GF-D8 (cell line): ENCODE data around the gene NPPC.
A peak's percentile ranks its signal among the peaks of the same experiment; 100 is the strongest.
"Not testable (repeated sequence)": the region's sequence is repeated elsewhere in the genome, so short reads cannot be mapped to it uniquely, and the experiment has no call there.

Source experiments
- DNase-seq: peaks from one replicate; lab custom pipeline; 2025; lab: John Stamatoyannopoulos, UW

NPPC gene, protein sequence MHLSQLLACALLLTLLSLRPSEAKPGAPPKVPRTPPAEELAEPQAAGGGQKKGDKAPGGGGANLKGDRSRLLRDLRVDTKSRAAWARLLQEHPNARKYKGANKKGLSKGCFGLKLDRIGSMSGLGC

DNA sequence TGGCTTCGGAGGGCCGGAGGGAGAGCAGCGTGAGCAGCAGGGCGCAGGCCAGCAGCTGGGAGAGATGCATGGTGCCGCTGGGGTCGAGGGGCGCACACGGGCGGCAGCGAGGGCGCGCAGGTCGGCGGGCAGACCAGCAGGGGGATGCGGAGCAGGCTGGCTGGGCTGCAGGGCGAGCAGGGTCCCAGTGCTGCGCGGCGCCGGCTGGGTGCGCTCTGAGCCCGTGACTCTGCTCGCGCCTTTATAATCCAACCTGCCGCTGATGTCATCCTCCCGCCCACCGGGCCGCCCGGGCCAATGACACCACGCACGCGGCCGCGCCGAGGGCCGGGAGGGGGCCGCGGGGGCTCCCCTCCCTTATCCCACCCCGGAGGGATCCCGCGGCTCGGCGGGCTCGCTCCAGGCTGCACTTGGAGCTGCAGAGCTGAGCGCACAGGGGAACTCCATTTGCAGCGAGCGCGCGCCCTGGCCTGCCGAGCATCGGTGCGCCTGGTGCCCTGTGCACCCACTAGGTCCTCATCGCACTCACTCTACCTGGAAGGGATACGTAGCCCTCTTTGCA is at the start of gene NPPC:
TSS of gene NPPC (minus strand) at position 217 of the 562 bp plus-strand sequence. CDS start at position 70, 147 bp downstream.
- no peak for DNase-seq

DNA sequence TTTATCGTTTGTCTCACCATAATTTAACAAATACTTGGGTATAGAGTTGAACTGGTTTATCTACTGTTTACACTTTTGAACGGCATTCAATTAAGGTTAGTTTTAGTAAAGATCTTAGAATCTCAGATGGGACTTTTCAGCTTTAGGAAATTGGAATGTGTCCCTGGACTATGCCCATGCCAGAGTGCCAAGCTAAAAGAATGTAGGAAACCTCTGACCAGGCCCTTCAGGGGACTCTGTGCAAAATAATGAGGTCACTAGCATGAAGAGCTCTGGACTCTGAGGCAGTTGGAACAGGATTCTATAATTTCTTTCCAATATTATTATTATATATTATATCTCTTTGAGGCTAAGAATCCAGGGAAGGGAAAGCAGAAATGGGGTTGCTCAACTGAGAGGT is 48.8 kb upstream of the NPPC start:
- DNase-seq: no peak

DNA sequence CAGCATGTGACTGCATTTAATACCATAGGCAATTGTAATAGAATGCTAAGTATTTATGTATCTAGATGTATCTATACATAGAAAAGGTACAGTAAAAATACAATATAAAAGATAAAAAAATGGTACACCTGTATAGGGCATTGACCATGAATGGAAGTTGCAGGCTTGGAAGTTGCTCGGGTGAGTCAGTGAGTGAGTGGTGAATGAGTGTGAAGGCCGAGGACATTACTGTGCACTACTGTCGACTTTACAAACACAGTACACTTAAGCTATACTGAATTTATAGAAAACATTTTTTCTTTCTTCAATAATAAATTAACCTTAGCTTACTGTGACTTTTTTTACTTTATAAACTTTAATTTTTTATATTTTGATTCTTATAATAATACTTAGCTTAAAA is 44.3 kb upstream of the NPPC start:
- no peak for DNase-seq

DNA sequence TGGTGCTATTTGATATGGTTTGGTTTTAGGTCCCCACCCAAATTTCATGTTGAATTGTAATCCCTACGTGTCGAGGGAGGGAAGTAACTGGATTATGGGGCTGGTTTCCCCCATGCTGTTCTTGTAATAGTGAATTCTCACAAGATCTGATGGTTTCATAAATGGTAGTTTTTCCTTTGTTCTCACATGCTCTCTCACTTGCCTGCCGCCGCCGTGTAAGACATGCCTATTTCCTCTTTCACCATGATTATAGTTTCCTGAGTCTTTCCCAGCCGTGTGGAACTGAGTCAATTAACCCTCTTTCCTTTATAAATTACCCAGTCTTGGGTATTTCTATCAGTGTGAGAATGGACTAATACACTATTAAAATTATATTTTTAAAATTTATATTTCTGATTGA is 42.6 kb upstream of the NPPC start:
- no peak for DNase-seq

DNA sequence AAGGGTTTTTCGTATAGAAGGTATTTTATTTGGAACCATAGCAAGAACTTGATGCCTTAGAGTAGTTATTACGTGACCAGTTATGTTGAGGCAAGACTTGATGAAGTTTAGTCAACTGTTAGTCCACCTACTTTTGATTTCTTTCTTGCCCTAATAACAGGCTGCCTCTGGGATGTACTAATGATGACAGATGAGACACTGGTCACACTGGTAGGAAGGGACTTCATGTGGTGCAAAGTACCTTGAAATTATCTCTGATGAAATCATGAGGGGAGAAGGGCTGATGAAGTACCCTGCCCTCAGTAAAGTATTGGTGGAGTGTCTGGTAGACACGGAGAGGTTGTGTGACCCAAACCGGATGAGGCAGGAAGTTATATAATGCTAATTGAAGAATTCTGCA is 40.7 kb upstream of the NPPC start:
- no peak for DNase-seq

DNA sequence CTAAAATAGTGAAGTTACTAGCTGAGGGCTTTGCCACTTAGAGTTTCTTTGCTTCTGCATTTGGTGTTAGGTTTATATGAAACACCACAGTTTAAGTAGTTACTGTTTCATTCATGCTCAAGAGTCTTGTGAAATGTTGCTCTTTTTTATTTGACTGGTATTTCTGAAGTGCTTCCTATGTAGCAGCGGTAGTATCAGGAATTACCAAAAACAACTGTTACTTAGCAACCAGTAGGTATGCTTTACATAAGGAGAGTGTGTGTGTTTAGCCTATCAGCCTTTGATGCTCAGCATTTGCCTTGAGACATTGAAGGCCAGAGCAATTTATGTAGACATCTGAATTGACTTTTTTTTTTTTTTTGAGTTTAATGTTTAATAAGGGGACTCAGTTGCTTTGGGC is 38.9 kb upstream of the NPPC start:
- peak; percentile 60 for DNase-seq

DNA sequence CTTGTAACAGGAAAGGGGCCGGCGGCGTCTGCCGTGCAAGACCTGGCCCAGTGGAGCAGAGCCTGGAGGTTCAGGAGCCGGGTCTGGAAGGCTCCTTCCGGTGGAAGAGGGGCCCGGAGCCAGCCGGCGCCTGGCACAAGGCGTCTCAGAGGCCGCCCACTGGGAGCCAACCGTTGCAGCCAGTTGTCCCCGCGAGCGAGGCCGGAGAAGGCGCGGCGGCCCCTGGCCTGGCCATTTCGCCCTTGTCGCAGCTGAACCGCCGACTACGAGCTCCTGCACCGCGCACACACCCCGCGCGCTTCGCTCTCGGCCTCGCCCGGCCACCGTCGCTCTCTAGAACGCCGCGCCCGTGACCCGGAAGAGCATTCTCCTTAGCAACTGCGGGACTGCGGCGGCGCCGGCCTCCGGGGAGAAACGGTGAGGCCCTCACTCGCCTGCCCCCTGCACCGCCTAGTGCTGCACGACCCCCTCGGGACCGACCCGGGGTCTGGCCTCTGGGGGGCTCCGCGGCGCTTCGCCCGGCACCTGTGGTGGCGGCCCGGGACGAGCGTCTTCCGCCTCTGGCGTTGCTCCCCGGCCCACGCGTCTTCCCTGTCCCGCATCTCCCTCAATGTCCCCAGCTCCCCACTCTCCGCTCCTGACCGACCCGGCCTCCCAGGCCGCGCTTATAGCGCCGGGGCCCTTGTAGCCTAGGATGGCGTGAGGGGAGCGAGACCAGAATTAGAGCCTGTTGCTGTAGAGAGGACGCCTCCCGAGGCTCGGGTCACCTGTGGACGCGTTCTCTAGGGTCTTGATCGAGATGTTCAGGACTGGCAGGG is 35.4 kb upstream of the NPPC start, which contains the start of gene DIS3L2:
TSS of gene DIS3L2 (plus strand) at position 365 of the 818 bp plus-strand sequence. CDS start 53,215 bp downstream, outside the sequence.
- DNase-seq: peak; percentile 45

DNA sequence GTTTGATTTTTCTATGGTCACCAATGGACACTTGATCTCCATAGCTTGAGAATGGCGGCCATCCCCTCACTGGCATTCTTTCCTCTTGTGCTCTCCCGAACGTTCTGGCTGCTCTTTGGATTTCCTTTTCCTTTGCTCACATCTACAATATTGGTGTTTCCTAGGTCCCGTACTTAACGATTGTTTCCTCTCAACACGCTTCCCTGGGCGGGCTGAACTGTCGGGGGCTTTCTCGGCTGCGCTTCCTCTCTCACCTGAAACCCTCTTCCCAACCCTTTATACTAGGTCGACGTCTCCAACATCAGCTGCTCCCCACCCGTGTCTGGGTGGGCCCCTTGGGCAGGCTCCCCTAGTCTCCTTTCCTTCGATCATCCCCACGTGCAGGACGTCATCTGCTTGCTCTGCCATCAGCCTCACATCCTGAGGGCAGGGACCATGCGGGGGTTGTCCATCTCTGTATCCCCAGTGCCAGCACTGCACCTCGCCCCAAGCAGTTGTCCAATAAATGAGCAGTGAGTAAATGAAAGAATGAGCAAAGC is 34.7 kb upstream of the NPPC start:
- no peak for DNase-seq

DNA sequence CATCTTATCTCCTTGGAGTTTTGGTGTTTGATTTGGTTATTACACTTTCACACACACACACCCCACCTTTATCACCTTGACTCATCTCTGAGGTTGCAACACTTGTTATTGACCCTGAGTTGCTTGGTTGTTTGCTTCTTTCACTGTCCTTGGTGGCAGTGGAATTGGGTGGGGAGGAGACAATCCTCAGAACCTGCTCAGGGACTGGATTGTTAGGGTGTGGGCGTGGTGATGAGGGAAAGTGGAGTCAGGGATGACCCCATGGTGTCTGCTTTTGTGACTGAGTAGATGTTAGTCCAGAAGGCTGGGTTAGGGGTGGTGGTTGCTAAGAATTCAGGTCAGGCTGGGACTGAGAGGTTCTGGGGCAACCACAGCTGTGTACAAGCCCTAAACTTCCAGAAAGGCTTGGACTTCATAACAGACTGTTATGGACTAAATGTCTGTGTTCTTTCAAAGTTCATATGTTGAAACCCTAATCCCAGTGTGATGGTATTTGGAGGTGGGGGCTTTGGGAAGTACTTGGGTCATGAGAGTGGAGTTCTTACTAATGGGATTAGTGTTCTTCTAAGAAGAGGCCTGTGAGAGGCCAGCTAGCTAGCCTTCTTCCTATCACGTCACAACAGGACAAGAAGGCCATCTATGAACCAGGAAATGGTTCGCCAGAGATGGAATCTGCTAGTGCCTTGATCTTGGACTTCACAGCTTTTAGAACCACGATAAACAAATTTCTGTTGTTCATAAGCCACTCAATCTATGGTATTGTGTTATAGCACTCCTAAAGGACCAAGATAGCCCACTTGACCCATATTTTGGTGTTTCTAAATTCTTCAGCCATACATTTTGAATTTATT is 31.9 kb upstream of the NPPC start:
- no peak for DNase-seq

DNA sequence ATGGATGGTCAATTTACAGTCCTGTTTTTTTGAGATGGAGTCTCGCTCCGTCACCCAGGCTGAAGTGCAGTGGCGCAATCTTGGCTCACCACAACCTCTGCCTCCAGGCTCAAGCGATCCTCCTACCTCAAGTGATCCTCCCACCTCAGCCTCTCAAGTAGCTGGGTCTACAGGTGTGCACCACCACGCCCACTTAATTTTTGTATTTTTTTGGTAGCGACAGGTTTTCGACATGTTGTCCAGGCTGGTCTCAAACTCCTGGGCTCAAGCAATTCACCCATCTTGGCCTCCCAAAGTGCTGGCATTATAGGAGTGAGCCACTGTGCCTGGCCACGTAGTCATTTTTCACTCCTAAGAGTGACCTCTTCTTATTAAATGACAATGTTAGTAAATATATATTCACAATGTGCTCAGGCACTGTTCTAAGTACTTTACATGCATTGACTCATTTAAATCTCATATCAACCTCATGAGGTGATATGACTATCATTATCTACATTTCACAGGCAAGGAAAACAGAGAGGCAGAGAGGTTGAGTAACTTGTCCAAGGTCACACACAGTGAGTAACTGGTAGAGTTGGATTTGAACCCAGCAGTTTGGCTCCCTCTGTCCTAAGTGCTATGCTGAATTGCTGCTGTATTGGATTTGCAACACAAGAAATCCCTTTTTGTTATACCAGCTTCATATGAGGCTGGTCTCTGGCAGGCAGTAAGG is 29.7 kb upstream of the NPPC start:
- no peak for DNase-seq

DNA sequence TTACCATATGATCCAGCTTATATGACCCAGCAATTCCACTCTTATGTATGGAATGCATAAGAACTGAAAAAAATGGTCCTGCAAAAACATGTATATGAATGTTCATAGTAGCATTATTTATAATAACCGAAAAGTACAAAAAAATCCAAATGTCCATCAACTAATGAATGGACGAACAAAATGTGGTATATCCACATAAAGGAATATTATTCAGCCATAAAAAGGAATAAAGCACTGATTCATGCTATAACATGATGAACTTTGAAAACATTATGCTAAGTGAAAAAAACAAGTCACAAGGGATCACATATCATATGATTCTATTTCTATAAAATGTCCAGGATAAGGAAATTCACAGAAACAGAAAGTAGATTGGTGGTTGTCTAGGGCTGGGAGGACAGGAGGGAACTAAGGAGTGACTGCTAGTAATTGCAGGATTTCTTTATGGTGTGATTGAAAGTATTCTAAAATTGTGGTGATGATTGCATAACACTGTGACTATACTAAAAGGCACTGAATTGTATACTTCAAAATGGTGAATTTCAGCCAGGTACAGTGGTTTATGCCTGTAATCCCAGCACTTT is 25.3 kb upstream of the NPPC start:
- no peak for DNase-seq

DNA sequence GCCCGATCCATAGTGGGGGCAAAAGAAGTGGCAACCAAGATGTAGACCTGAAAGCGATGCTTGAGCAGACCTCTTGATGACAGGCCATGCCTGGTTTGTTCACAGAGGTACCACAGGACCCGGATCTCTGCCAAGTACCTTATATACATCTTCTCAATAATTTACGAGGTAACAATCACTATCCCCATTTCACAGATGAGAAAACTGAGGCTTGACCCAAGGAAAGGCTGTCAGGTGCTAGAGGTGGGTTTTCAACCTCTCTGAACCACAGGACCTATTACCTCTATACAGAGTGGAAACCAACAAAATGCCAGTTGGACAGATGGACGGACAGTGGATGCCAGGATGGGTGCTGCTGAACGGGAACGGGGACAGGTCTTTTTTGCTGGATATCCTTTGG is 21.5 kb upstream of the NPPC start:
- DNase-seq: no peak

DNA sequence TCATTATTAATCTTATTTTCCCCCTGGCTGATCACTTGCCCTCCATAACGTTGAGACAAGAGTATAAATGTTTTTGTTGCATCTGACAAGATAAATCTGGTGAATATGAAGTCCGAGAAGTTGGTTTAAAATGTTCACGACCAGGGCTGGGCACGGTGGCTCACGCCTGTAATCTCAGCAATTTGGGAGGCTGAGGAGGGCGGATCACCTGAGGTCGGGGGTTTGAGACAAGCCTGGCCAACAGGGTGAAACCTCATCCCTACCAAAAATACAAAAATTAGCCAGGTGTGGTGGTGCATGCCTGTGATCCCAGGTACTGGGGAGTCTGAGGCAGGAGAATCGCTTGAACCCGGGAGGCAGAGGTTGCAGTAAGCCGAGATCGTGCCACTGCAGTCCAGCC is 20.9 kb upstream of the NPPC start:
- DNase-seq: not testable (repeated sequence)

DNA sequence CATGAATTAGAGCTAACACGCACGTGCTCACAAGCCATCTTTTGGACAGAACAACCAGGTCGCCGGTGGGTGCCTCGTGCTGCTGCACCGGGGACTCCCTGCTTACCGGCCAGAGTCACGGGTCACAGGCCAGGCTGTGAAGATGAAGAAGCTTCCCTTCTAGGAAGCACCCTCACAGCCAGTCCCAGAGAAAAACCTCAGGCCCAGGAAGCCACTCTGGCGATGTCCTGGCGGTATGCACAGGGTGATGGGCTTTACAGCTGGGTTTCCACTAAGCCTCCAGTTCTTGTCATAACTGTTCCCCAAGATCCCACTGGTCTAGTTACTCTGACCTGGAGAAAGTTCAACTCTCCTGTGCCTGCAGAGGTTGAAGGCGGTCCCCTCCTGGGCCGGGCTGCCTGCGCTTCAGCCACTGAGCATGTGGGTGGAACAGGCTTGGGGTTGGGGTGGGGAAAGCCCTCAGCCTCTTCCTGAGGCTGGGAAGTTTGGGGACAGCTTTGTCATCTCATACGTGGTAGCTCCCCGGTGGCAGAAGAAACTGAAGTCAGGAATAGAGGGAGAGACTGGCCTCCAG is 20.1 kb upstream of the NPPC start:
- no peak for DNase-seq

DNA sequence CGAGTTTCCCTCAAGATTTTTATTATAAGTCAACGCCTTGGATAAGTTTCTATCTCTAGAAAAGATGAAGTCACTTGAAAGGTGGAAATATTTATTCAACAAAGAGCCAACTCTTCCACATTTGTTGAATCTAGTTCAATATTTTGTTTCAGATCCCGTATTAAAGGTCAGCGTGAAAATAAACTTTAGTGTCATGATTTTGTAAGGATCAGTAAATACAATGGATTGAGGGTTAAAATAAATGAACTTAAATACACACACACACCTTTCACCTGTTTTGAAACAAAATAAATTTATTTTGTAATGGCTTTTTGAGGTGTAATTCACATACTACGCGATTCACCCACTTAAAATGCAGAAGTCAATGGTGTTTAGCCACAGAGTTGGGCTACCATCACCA is 16.0 kb upstream of the NPPC start:
- DNase-seq: no peak

DNA sequence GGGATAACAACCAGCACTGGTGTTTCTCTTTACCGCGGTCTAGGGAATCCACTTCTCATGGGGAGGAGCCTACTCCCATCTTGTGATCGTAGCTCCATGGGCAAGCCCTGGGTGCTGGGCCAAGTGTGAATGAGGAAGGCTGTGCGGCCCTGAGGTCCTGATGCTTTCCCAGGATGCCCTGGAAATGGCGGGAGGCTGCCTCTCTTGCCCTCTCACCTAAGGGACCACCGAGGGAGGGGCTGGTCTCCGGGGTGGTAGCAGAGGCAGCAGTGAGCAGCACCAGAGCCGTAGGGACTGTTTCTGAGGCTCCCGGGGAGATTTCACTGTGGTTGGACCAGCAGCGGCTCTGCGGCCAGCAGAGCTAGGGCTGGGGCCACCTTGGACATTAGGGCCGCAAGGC is 15.5 kb upstream of the NPPC start:
- DNase-seq: no peak

DNA sequence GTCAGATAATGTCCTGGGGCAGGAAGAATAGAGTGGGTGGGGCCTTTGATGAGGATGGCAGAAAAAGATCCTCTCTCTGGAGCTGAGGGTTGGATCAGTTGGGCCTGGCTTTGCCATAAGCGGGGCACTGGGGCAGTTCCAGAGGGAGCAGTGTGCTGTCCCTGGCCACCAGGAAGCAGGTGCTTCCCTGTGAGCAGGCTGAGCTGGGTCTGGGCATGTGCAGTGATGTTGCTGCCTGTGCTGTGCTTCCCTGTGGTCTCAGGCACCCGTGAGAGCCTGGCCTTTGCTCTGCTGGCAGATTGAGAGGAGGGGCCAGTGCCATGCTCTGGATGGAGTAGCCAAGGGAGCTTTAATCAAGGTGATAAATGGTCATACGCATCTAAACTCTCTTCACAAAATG is 14.6 kb upstream of the NPPC start:
- DNase-seq: no peak

DNA sequence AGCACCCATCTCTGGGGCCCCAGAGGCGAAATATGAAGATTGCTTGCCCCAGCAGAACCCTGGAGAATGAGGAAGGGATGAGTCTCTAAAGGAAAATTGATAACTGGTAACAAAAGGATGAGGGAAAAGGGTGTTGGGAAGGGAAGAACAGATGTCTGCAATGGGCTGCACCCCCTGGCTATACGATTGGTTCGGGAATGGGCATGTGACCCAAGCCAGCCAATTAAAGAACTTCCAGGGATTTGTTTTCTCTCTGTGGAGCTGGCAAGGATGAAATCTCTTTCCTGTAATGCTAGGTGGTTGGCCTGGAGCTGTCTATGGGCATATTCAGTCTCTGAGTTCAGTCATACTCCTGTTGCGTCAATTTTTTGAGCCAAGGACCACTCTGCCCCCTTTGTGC is 12.8 kb upstream of the NPPC start:
- DNase-seq: no peak

DNA sequence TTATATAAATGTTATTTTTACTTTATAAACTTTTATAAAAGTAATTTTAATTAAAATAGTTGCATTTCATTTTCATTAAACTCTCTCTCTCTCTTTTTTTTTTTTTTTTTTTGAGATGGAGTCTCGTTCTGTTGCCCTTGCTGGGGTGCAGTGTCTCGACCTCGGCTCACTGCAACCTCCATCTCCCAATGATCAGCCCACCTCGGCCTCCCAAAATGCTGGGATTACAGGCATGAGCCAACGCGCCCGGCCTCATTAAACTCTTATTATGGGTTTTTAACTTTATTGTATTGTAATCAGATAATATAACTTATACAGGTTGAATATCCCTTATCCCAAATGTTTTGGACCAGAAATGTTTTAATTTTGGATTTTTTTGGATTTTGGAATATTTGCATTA is 10.9 kb upstream of the NPPC start:
- no peak for DNase-seq

DNA sequence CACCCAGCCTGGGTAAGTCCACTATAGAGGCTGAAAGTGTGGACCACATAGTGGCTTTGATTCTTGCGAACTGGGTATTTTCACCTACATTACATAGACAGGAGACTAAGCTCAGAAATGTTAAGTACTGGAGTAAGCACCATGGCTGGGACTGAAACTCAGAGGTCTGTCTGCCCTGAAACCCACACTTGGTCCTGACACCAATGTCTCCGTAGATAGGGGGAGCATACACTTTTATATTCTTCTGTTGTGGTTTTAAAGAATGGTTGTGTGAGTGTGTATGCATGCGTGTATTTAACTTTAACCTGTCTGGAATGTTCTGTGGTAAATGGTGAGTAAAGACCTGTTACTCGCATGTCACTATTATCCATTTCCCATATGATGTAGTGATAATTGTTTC is 10.3 kb upstream of the NPPC start:
- no peak for DNase-seq

DNA sequence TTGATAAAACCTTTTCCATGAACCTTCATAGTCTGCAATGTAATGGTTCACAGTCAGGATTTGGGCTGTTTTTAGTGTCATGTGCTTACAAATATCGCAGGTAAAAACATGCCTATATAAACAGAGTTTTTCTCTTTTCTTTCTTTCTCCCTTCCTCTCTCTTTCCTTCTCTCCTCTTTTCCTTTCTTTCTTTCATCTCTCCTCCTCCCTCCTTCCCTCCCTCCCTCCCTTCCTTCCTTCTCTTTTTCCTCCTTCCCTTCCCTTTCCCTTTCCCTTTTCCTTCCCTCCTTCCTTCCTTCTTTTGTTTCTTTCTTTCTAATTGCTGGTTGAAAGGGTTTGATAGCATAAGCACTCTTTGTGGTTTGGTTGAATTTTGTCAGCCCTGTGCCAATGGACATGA is 9.6 kb upstream of the NPPC start:
- DNase-seq: no peak
